ENCODE measurements around the gene GOSR2.

GOSR2 gene

GRCh38 chr17:46968896-46969295 lies 45.9 kb downstream of the GOSR2 start:
- no peak for DNase-seq (ENCODE audit: low read depth)
- TF ChIP-seq, protein P1, sequence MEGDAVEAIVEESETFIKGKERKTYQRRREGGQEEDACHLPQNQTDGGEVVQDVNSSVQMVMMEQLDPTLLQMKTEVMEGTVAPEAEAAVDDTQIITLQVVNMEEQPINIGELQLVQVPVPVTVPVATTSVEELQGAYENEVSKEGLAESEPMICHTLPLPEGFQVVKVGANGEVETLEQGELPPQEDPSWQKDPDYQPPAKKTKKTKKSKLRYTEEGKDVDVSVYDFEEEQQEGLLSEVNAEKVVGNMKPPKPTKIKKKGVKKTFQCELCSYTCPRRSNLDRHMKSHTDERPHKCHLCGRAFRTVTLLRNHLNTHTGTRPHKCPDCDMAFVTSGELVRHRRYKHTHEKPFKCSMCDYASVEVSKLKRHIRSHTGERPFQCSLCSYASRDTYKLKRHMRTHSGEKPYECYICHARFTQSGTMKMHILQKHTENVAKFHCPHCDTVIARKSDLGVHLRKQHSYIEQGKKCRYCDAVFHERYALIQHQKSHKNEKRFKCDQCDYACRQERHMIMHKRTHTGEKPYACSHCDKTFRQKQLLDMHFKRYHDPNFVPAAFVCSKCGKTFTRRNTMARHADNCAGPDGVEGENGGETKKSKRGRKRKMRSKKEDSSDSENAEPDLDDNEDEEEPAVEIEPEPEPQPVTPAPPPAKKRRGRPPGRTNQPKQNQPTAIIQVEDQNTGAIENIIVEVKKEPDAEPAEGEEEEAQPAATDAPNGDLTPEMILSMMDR (IDR thresholded peaks at IDR 0.05; ENCODE audit: insufficient read depth, low read depth, low read length, missing control alignments) = no peak

DNA sequence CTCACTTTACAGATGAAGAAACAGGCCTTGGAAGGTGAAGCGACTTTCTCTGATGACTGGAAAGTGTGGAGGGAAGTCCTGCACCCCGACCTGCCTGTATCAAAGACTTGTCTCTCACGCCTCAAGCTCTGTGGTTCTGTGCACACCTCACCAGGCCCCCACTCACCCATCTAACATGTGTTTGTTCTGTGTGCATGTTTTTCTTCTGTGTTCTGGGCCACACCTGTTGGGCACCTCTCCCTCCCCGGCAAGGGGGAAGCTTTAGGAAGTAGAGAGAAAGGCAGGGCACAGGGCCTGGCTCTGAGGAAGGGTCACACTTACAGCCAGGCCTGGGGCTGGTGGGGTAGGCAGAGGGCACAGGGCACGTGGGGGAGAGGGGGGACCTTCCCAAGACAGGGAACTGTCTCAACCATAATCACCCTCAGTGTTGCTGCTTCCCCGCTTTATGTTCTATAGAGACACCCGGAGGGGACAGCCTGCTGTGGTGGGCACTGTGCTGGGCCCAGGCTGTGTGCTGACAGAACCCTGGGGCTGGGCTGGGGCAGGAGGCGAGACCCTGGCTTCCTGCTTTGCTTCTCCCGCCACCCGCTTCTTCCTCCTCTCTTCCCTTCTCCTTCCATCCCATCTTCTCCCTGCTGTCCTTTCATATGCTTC lies 48.8 kb downstream of the GOSR2 start:
- TF ChIP-seq, protein P1 (IDR thresholded peaks at IDR 0.05; ENCODE audit: insufficient read depth, low read depth, low read length, missing control alignments) = no peak

More at GRCh38 chr17:46968896-46969295, 45.9 kb downstream of the GOSR2 start:
- H3K4me3 ChIP-seq (ENCODE audit: low read depth, low read length) = no peak overlapping the region

GRCh38 chr17:46972346-46972745 lies 49.4 kb downstream of the GOSR2 start:
- no peak overlapping the region for H3K4me3 ChIP-seq (ENCODE audit: low read depth, low read length)
- no peak for DNase-seq (ENCODE audit: low read depth)
- TF ChIP-seq, protein P1 (IDR thresholded peaks at IDR 0.05; ENCODE audit: insufficient read depth, low read depth, low read length, missing control alignments) = no peak

More for the DNA sequence above, 48.8 kb downstream of the GOSR2 start:
- no peak overlapping the region for H3K4me3 ChIP-seq (ENCODE audit: low read depth, low read length)
- no peak for DNase-seq (ENCODE audit: low read depth)

- no peak overlapping the region for H3K4me3 ChIP-seq (ENCODE audit: low read depth, low read length)
- DNase-seq (ENCODE audit: low read depth) = no peak
- TF ChIP-seq, protein P1 (IDR thresholded peaks at IDR 0.05; ENCODE audit: insufficient read depth, low read depth, low read length, missing control alignments) = no peak
Measured at GRCh38 chr17:46974086-46974485, 51.1 kb downstream of the GOSR2 start.

DNA sequence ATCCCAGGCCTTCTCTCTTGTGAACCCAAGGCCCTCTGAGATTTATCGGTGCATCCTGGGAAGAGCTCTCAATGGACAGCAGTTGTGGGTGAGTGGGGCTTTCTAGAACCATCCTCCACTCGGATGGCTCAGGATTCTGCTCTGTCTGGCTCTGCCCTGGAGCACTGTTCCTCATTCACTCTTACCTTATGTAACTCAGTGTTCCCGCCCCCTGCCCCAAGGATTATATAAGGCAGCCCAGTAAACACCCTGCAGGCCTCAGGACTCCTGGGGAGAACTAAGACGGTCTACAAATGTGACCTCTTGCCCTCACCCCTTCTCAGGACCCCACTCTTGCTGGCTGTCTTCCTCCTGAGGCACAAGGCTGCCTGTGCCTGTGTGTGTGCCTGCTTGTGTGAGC lies 52.3 kb downstream of the GOSR2 start:
- DNase-seq (ENCODE audit: low read depth) = no peak
- no peak overlapping the region for H3K4me3 ChIP-seq (ENCODE audit: low read depth, low read length)

DNA sequence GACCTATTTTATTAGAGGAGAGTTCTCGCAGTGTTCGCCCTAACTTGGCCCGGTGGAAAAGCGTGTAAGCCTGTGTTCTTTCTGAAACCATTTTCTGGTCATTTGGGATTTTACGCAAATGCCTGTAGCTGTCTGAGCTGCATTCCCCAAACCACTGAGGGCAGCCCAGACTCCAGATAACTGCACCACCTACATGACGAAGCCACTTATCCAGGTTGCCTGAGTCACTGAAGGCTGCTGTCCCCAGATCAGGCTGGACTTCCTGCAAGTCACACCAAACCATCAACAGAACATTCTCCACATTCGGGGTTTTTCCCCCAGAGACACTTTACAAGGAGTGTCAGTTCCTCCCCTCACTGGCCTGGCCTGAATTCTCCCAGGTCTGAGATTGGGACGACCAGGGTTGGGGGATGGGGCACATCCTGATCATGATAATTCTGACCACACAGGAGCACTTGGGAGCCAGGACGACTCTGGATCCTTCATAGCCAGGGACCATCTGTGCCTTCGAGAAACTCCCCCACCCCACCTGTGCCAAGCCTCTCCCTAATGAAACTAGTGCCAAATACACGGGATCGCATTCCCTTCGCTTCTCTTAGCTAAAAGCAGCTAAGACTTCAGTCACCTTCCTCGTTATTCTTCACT lies 53.8 kb downstream of the GOSR2 start:
- TF ChIP-seq, protein P1 (IDR thresholded peaks at IDR 0.05; ENCODE audit: insufficient read depth, low read depth, low read length, missing control alignments) = no peak
- no peak overlapping the region for H3K4me3 ChIP-seq (ENCODE audit: low read depth, low read length)
- DNase-seq (ENCODE audit: low read depth) = no peak

More for the DNA sequence above, 52.3 kb downstream of the GOSR2 start:
- TF ChIP-seq, protein P1 (IDR thresholded peaks at IDR 0.05; ENCODE audit: insufficient read depth, low read depth, low read length, missing control alignments) = no peak

Data from GM12865 (cell line).